HG02938 (cell line): ENCODE results near the gene NODAL.

Experiments
- ATAC-seq: cut with Tn5 transposase; IDR thresholded peaks from one replicate; pipeline ENCODE4 v1.9.1; 2021; ENCODE audit warnings: mild to moderate bottlenecking, moderate library complexity; ENCODE audit not compliant: unreplicated experiment

The NODAL gene

DNA sequence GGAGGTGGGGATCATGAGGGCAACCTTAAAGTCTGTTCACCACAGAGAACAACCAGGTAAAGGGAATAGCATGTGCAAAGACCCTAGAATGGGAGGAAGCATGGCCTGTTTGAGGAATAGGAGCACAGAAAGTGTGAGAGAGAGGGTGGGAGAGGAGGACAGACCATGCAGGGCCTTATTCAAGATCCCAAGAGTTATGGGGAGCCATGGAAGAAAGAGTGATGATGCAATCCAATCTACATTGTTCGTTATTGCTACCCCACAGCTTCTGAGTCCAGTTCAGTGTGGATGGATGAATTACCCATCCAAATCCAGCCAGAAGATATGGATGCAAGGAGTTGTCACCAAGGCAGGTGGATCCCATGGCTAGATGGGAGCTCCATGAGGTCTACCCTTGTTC, 45.3 kb downstream of the NODAL start:
- no peak for ATAC-seq

DNA sequence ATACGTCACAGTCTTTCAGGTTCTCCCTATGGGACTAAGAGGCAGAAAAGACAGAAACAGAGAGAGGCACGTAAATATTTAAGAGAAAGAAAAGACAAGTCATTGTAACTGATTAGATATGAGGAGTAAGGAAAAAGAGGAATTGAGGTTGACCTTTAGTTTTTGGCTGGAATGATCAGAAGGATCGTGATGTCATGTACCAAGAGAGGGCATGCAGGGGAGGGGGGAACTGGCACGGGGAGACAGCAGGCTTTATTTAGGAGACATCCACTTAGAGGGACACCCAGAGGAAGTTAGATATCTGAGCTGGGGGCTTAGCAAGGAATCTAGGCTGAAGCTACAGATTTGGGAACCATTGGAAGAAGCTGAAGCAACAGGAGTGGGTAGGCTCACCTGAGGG, 49.8 kb downstream of the NODAL start:
- no peak for ATAC-seq
